Spleen (tissue), 7 donors: Measurements from ENCODE around the gene VIPR1.

ENCODE experiments used
- CTCF ChIP-seq, 11 experiments: fragments of 200-600 bp in 7 of 11; fragments of 450-650 bp in 4 of 11; sonication (generic) in 4 of 11; IDR thresholded peaks in 8 of 11; conservative IDR thresholded peaks in 3 of 11; 1 replicate in 7 of 11; 2 replicates in 4 of 11; pipeline versions ENCODE4 v1.4.0 to v1.8.0; 2016 to 2021; ENCODE audit warnings: antibody characterized with exemption in 11 of 11, inconsistent platforms in 4 of 11, mild to moderate bottlenecking in 1 of 11
- POLR2A ChIP-seq, 3 donors: fragments of 450-650 bp; IDR thresholded peaks; one replicate each; pipeline ENCODE4 v1.5.1; 2017; ENCODE audit warnings: antibody characterized with exemption in 3 of 3, mild to moderate bottlenecking in 1 of 3
- donor health status: DM: no; HTN: no; CAD: no; lungs with moderate emphysema.
- donor health status: DM: no; HTN: no; CAD: no.
- donor health status: DM: no; HTN: no; CAD: no.

- no peak for TF ChIP-seq CTCF (IDR thresholded peaks at IDR 0.05 in 8 of 11, conservative IDR thresholded peaks at IDR 0.05 in 3 of 11)
- TF ChIP-seq POLR2A (IDR thresholded peaks at IDR 0.05) = no peak
These were observed 72.8 kb downstream of the VIPR1 start for GRCh38 chr3:42575137-42575741.
